Effector memory CD4-positive, alpha-beta T cell (primary cell): ENCODE measurements around the gene ELOVL6.
A peak's percentile ranks its signal among the peaks of the same experiment; 100 is the strongest.
"Not testable (repeated sequence)": the region's sequence is repeated elsewhere in the genome, so short reads cannot be mapped to it uniquely, and the experiment has no call there.

Experiments used
- DNase-seq, 3 donors: peaks; one replicate each; pipeline ENCODE4 v3.0.0-alpha.2; 2020
- H3K27ac ChIP-seq: 2 replicates; pipeline ENCODE4 v1.7.0; 2013; ENCODE audit warnings: mild to moderate bottlenecking, low read length, moderate library complexity; ENCODE audit not compliant: insufficient read depth, poor library complexity, severe bottlenecking
- H3K27me3 ChIP-seq: replicated peaks from 2 replicates; pipeline ENCODE4 v1.7.0; 2013; ENCODE audit warnings: mild to moderate bottlenecking, low read length; ENCODE audit not compliant: insufficient read depth, control insufficient read depth, poor library complexity, severe bottlenecking
- H3K36me3 ChIP-seq: 2 replicates; pipeline ENCODE4 v1.7.0; 2013; ENCODE audit warnings: mild to moderate bottlenecking, low read length, moderate library complexity; ENCODE audit not compliant: control insufficient read depth, insufficient read depth
- H3K4me1 ChIP-seq: 2 replicates; pipeline ENCODE4 v1.7.0; 2013; ENCODE audit warnings: low read length, mild to moderate bottlenecking; ENCODE audit not compliant: control insufficient read depth, insufficient read depth, poor library complexity, severe bottlenecking
- H3K4me3 ChIP-seq: 2 replicates; pipeline ENCODE4 v1.7.0; 2013; ENCODE audit warnings: low read length, low read depth, mild to moderate bottlenecking; ENCODE audit not compliant: insufficient read depth, poor library complexity, severe bottlenecking
- H3K9me3 ChIP-seq: 2 replicates; pipeline ENCODE4 v1.7.0; 2013; ENCODE audit warnings: mild to moderate bottlenecking, low read length, moderate library complexity; ENCODE audit not compliant: control insufficient read depth
- total RNA-seq, 3 donors: gene quantifications; one replicate each; lab custom pipeline; 2026; lab: John Stamatoyannopoulos, UW

Gene ELOVL6
- 4.3 to 18.1 (median 8.9) reads per million in 3 donors for total RNA-seq

- H3K27ac ChIP-seq: peak within 1 kb of the TSS; percentile 73
Observed at GRCh38 chr4:110198435-110199416, at the start of gene ELOVL6. Gene ELOVL6 (minus strand): TSS chr4:110198615. CDS start chr4:110198335, 280 bp downstream.

GRCh38 chr4:110248100-110248499, 49.7 kb upstream of the ELOVL6 start:
- DNase-seq: no peak
- Histone ChIP-seq H3K27me3 (no peaks in the 10 kb centered on the region), H3K36me3 (no peaks in the 10 kb centered on the region), H3K4me1 (no peaks in the 10 kb centered on the region), H3K9me3 (no peaks in the 10 kb centered on the region), H3K27ac (no peak overlapping the region), H3K4me3 (no peak overlapping the region)

More at GRCh38 chr4:110198435-110199416, at the start of gene ELOVL6:
- Histone ChIP-seq H3K36me3 (no peaks in the 10 kb centered on the region), H3K4me3 (peak within 1 kb of the TSS; percentile 95), H3K4me1 (peaks cover 9% of the 10 kb centered on the region), H3K9me3 (no peaks in the 10 kb centered on the region), H3K27me3 (no peaks in the 10 kb centered on the region)
- no peak for DNase-seq

GRCh38 chr4:110247591-110247990, 49.2 kb upstream of the ELOVL6 start:
- Histone ChIP-seq H3K4me3 (no peak overlapping the region), H3K9me3 (no peaks in the 10 kb centered on the region), H3K27ac (no peak overlapping the region), H3K4me1 (no peaks in the 10 kb centered on the region), H3K27me3 (no peaks in the 10 kb centered on the region), H3K36me3 (no peaks in the 10 kb centered on the region)
- no peak for DNase-seq

GRCh38 chr4:110245577-110245976, 47.2 kb upstream of the ELOVL6 start:
- DNase-seq: no peak
- Histone ChIP-seq H3K27me3 (no peaks in the 10 kb centered on the region), H3K4me1 (no peaks in the 10 kb centered on the region), H3K27ac (no peak overlapping the region), H3K4me3 (no peak overlapping the region), H3K36me3 (no peaks in the 10 kb centered on the region), H3K9me3 (no peaks in the 10 kb centered on the region)

GRCh38 chr4:110236324-110236723, 37.9 kb upstream of the ELOVL6 start:
- Histone ChIP-seq H3K4me3 (no peak overlapping the region), H3K36me3 (no peaks in the 10 kb centered on the region), H3K27me3 (no peaks in the 10 kb centered on the region), H3K4me1 (no peaks in the 10 kb centered on the region), H3K9me3 (no peaks in the 10 kb centered on the region), H3K27ac (no peak overlapping the region)
- DNase-seq: no peak

- not testable (repeated sequence) for H3K4me3 ChIP-seq, H3K9me3 ChIP-seq, H3K27ac ChIP-seq, DNase-seq, H3K27me3 ChIP-seq, H3K4me1 ChIP-seq, H3K36me3 ChIP-seq
Observed at GRCh38 chr4:110233581-110233980, 35.2 kb upstream of the ELOVL6 start.

GRCh38 chr4:110231869-110232268, 33.5 kb upstream of the ELOVL6 start:
- no peak overlapping the region for H3K27ac ChIP-seq
- H3K36me3 ChIP-seq: no peaks in the 10 kb centered on the region
- H3K9me3 ChIP-seq: no peaks in the 10 kb centered on the region
- H3K4me3 ChIP-seq: no peak overlapping the region
- DNase-seq: no peak
- no peaks in the 10 kb centered on the region for H3K4me1 ChIP-seq
- H3K27me3 ChIP-seq: no peaks in the 10 kb centered on the region

GRCh38 chr4:110229266-110229665, 30.9 kb upstream of the ELOVL6 start:
- no peaks in the 10 kb centered on the region for H3K36me3 ChIP-seq
- H3K27me3 ChIP-seq: no peaks in the 10 kb centered on the region
- no peak overlapping the region for H3K27ac ChIP-seq
- H3K4me1 ChIP-seq: no peaks in the 10 kb centered on the region
- no peaks in the 10 kb centered on the region for H3K9me3 ChIP-seq
- no peak overlapping the region for H3K4me3 ChIP-seq
- no peak for DNase-seq

GRCh38 chr4:110224812-110225211, 26.4 kb upstream of the ELOVL6 start:
- DNase-seq: no peak

GRCh38 chr4:110224142-110224541, 25.7 kb upstream of the ELOVL6 start:
- no peaks in the 10 kb centered on the region for H3K36me3 ChIP-seq
- H3K27me3 ChIP-seq: no peaks in the 10 kb centered on the region
- H3K9me3 ChIP-seq: no peaks in the 10 kb centered on the region
- DNase-seq: no peak
- no peak overlapping the region for H3K27ac ChIP-seq
- H3K4me1 ChIP-seq: no peaks in the 10 kb centered on the region
- no peak overlapping the region for H3K4me3 ChIP-seq

More at GRCh38 chr4:110224812-110225211, 26.4 kb upstream of the ELOVL6 start:
- Histone ChIP-seq H3K27ac (no peak overlapping the region), H3K36me3 (no peaks in the 10 kb centered on the region), H3K4me1 (no peaks in the 10 kb centered on the region), H3K9me3 (no peaks in the 10 kb centered on the region), H3K27me3 (no peaks in the 10 kb centered on the region), H3K4me3 (no peak overlapping the region)
